HG03108 (cell line): ENCODE measurements around the gene RBM17.
"Not testable (repeated sequence)": the region's sequence is repeated elsewhere in the genome, so short reads cannot be mapped to it uniquely, and the experiment has no call there.

ENCODE experiments used
- ATAC-seq: cut with Tn5 transposase; IDR thresholded peaks from one replicate; pipeline ENCODE4 v1.9.1; 2021; ENCODE audit warnings: moderate library complexity; ENCODE audit not compliant: unreplicated experiment

RBM17 gene

DNA sequence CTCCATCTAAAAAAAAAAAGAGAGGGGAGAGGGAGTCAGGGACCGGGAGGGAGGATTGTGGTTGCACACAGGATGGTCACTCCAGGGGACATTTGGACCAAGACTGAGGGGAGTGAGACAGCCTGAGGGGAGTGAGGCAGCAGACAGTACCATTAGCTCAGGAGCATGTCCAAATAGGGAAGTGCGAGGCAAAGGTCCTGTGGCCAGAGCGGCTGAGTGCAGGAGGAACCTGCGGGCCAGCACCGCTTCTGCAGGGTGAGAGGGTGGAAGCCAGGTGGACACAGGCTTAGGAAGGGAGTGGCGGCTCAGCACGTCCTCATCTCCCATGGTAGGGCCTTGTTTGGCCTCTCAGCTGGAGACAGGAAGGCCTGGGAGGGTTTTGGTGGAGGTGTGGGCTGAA lies 65.0 kb downstream of the RBM17 start:
- ATAC-seq: no peak

DNA sequence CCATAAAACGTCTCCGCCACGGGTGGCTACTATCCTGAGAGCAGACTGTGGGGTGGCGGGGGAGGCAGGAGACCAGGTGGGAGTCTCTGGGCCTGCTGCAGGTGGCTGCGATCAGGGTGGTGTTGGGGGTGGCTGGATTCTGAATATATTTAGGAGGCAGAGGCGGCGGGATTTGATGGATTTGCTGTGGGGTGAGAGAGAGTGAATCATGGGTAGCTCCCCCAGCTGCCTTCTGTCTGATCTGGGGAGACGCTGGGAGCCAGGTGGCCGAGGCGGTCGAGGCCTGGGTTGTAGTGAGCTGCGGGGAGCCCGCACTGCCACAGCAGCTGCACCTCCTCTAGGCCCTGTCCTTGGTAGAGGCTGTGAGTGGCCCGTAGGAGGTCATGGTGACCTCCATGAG lies 65.7 kb downstream of the RBM17 start:
- ATAC-seq: no peak

DNA sequence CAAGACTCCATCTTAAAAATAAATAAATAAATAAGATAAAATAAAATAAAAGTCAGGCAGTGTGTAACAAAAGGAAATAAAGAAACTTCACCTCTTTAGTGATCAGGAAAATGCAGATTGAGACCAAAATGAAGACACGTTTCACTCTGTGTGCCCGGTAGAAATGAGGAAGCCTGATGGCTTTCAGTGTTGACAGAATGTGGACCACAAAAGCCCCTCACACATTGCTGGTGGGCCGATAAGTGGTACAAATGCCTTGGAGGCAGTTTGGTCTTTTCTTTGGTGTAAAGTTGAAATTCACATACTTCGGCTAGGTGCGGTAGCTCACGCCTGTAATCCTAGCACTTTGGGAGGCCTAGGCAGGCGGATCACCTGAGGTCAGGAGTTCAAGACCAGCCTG lies 69.4 kb downstream of the RBM17 start:
- no peak for ATAC-seq

DNA sequence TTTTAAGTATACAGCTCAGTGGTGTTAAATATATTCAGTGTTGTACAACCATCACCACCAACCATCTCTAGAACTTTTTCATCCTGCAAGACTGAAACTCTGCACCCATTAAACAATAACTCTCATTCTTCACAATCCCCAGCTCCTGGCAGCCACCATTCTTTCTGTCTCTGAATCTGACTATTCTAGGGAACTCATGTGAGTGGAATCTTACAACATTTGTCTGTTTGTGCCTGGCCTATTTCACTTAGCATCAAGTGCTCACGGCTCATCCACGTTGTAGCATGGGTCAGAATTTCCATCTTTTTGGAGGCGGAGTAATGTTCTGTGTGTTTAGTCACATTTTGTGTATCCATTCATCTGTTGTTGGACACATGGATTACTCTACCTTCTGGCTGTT lies 73.1 kb downstream of the RBM17 start:
- ATAC-seq: no peak

DNA sequence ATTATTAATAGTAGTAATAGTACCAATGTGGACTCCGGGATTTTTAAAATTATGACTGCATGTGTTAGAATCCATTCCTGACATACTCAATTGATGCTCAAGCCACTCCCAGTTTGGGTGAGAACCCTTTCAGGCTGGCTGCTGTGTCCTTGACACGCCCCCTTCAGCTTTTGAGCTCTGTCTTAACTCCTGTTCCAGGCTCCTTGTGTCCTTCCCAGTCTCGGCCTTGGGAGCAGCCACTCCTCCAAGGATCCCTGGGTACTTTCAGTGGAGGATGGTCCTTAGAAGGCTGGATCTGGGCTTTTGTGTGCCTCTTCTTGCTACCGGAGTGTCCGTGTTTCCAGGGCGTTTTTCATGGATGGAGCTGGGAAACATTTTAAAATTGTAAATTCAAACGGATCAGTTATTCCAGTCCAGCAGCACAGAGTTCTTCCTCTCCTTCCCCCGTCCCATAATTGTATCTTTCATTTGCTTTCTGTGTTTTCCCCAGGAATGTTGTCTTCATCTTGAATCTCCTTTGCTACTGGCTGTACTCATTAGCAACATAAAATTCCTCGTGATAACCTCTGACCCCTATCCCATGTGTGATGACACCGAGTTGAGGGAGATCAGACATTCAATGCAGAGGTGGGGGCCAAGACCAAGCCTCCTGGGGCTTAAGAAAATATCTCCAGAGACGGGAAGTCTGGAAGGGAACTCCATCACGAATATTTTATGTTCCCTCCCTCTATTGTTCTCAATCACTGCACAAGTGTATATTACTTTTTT lies 73.9 kb downstream of the RBM17 start:
- ATAC-seq: no peak

DNA sequence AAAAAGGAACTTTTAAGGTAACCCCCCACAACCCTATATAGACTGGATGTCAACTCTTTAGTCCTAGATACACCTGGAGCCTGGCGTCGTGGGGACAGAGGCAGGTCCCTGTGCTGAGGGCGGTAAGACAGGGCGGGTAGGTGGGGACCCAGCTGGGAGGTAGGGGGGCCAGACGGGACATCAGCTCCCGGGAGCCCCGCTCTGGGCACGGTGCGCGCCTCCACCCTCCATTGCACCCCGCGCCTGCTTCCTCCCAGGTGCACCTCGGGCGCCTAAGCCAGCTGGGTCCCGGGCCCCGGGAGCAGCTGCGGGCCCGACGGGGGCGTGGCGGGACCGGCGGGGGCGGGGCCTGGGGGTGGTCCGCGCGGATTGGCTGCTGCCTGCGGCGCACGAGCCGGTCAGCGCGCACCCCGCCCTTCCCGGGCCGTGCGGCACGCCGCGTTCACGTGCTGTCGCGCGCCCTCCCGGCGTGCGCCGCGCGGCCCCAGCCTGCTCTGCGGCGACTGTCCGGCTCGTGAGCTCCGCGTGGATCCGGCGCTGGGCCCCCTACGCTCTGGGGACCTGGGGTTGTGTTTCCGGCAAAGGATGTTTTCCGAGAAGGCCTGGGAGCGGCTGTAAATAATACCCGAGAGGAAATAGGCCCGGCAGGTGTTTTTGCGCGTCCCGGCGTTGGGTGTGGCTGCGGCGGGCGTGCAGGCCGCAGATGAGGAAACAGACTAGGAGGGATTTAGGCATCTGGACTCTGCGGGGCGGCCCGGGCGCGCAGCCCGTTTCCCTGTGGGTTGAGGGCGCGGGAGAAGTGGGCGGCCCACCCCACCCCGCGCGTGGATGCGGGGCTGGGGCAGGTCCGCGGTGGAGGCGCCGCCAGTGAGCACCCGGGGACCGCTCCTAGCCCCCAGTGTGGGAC lies 74.8 kb downstream of the RBM17 start:
- peak; percentile 89 for ATAC-seq

DNA sequence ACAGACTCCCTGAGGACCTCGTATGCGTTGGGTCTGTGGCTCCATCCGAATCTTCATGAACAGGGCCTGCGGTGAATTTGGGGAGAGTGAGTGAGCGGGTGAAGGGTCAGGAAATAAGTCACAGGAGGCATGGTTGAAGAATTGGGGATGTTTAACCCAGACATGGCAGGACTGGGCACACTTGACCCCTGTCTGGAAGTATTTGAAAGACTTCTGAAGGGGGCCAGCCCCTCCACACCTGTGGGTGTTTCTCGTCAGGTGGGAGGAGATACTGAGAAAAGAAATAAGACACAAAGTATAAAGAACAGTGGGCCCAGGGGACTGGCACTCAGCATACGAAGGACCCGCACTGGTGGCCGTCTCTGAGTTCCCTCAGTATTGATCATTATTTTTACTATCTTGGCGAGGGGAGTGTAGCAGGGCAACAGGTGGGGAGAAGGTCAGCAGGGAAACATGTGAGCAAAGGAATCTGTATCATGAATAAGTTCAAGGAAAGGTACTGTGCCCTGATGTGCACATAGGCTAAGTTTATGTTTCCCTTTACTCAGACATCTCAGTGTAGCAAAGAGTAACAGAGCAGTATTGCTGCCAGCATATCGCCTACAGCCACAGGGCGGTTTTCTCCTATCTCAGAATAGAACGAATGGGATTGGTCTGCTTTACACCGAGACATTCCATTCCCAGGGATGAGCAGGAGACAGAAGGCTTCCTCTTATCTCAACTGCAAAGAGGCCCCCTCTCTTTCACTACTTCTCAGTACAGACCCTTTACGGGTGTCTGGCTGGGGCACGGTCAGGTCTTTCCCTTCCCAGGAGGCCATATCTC lies 75.6 kb downstream of the RBM17 start:
- no peak for ATAC-seq

DNA sequence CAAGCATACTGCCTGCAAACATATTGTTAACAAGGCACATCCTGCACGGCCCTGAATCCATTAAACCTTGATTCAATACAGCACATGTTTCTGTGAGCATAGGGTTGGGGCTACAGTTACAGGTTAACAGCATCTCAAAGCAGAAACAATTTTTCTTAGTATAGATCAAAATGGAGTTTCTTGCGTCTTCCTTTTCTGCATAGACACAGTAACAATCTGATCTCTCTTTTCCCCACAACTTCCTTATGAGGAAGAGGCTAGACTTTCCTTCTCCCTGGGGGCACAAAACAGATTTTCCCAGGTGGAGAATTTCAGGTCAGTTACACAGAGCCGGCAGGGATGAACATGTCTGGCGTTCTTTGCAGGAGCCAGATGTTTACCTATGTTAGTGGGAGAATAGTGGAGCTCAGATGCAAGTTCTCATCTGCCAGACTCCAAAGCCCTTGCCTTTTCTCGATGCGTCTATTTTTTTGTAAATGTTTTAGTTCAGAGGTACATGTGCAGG lies 76.4 kb downstream of the RBM17 start:
- no peak for ATAC-seq

DNA sequence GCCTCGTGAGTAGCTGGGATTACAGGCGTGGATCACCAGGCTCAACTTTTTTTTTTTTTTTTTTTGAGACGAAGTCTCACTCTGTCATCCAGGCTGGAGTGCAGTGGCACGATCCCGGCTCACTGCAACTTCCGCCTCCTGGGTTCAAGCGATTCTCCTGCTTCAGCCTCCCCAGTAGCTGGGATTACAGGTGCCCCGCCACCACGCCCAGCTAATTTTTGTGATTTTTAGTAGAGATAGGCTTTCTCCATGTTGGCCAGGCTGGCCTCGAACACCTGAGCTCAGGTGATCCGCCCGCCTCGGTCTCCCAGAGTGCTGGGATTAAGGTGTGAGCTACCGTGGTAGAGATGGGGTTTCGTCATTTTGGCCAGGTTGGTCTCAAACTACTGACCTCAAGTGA lies 77.1 kb downstream of the RBM17 start:
- not testable (repeated sequence) for ATAC-seq
